Mesenchymal stem cell (in vitro differentiated cells and primary cell): ENCODE measurements around the gene POTEG.
"Not testable (repeated sequence)": the region's sequence is repeated elsewhere in the genome, so short reads cannot be mapped to it uniquely, and the experiment has no call there.

ENCODE experiments used
- DNase-seq: peaks from one replicate; pipeline ENCODE4 v3.0.0-alpha.2; 2013
- H2AFZ ChIP-seq: one replicate; pipeline ENCODE4 v1.6.1; 2013; ENCODE audit warnings: low read depth, mild to moderate bottlenecking, control low read depth, inconsistent platforms, low read length, moderate library complexity
- H2AK5ac ChIP-seq: 2 replicates; pipeline ENCODE4 v1.6.1; 2013; ENCODE audit warnings: low read length, moderate library complexity, mild to moderate bottlenecking, inconsistent platforms; ENCODE audit not compliant: severe bottlenecking
- H2BK120ac ChIP-seq: one replicate; pipeline ENCODE4 v1.6.1; 2013; ENCODE audit warnings: low read depth, mild to moderate bottlenecking, inconsistent platforms, low read length, moderate library complexity
- H2BK12ac ChIP-seq, 2 experiments: one replicate each; pipeline ENCODE4 v1.6.1; 2013; ENCODE audit warnings: inconsistent platforms in 2 of 2, low read length in 2 of 2, mild to moderate bottlenecking in 2 of 2, moderate library complexity in 2 of 2, control low read depth in 1 of 2
- H2BK15ac ChIP-seq: one replicate; pipeline ENCODE4 v1.6.1; 2013; ENCODE audit warnings: mild to moderate bottlenecking, low read depth, inconsistent platforms; ENCODE audit not compliant: poor library complexity, severe bottlenecking
- H2BK5ac ChIP-seq: 2 replicates; pipeline ENCODE4 v1.6.1; 2013; ENCODE audit warnings: low read depth, mild to moderate bottlenecking, low read length, control low read depth, inconsistent platforms; ENCODE audit not compliant: poor library complexity, severe bottlenecking
- H3K14ac ChIP-seq, 2 experiments: one replicate each; pipeline ENCODE4 v1.6.1; 2013; ENCODE audit warnings: inconsistent platforms in 2 of 2, low read length in 2 of 2, control low read depth in 1 of 2, mild to moderate bottlenecking in 1 of 2, moderate library complexity in 1 of 2
- H3K18ac ChIP-seq, 2 experiments: one replicate each; pipeline ENCODE4 v1.6.1; 2013; ENCODE audit warnings: inconsistent platforms in 2 of 2, low read length in 2 of 2, control low read depth in 1 of 2, low read depth in 1 of 2, mild to moderate bottlenecking in 1 of 2
- H3K23ac ChIP-seq, 2 experiments: one replicate each; pipeline ENCODE4 v1.6.1; 2013; ENCODE audit warnings: inconsistent platforms in 2 of 2, low read length in 2 of 2, mild to moderate bottlenecking in 2 of 2, moderate library complexity in 2 of 2, control low read depth in 1 of 2
- H3K27ac ChIP-seq: 2 replicates; pipeline ENCODE4 v1.5.1; 2013; ENCODE audit warnings: mild to moderate bottlenecking, moderate library complexity, low read length, control low read depth, inconsistent platforms; ENCODE audit not compliant: poor library complexity, severe bottlenecking
- H3K27me3 ChIP-seq, 2 experiments: 2 replicates each; pipeline versions ENCODE4 v1.6.1 to v1.7.0; 2013; ENCODE audit warnings: low read length in 2 of 2, mild to moderate bottlenecking in 2 of 2, moderate library complexity in 2 of 2, control low read depth in 1 of 2, inconsistent platforms in 1 of 2; ENCODE audit not compliant: control insufficient read depth in 1 of 2, insufficient read depth in 1 of 2
- H3K36me3 ChIP-seq, 2 experiments: 2 replicates each; pipeline versions ENCODE4 v1.6.1 to v1.7.0; 2013; ENCODE audit warnings: low read length in 2 of 2, control low read depth in 1 of 2, inconsistent platforms in 1 of 2, low read depth in 1 of 2, mild to moderate bottlenecking in 1 of 2; ENCODE audit not compliant: insufficient read depth in 2 of 2, control insufficient read depth in 1 of 2
- H3K4ac ChIP-seq, 2 experiments: one replicate each; pipeline ENCODE4 v1.6.1; 2013; ENCODE audit warnings: inconsistent platforms in 2 of 2, low read length in 2 of 2, mild to moderate bottlenecking in 2 of 2, moderate library complexity in 2 of 2, control low read depth in 1 of 2, low read depth in 1 of 2
- H3K4me1 ChIP-seq: 2 replicates; pipeline ENCODE4 v1.6.1; 2013; ENCODE audit warnings: low read depth, low read length, control low read depth; ENCODE audit not compliant: control insufficient read depth, insufficient read depth
- H3K4me2 ChIP-seq: 2 replicates; pipeline ENCODE4 v1.6.1; 2013; ENCODE audit warnings: low read length, mild to moderate bottlenecking, inconsistent platforms; ENCODE audit not compliant: poor library complexity, severe bottlenecking
- H3K4me3 ChIP-seq, 2 experiments: 2 replicates each; pipeline versions ENCODE4 v1.5.1 to v1.7.0; 2013; ENCODE audit warnings: low read length in 2 of 2, mild to moderate bottlenecking in 2 of 2, control low read depth in 1 of 2, low read depth in 1 of 2; ENCODE audit not compliant: insufficient read depth in 1 of 2
- H3K79me1 ChIP-seq: replicated peaks from 2 replicates; pipeline ENCODE4 v1.6.1; 2013; ENCODE audit warnings: mild to moderate bottlenecking, control low read depth, low read length, inconsistent platforms; ENCODE audit not compliant: poor library complexity, severe bottlenecking
- H3K9ac ChIP-seq: 2 replicates; pipeline ENCODE4 v1.7.0; 2013; ENCODE audit warnings: mild to moderate bottlenecking, low read length, moderate library complexity
- H3K9me3 ChIP-seq: 2 replicates; pipeline ENCODE4 v1.7.0; 2013; ENCODE audit warnings: mild to moderate bottlenecking, low read length; ENCODE audit not compliant: control insufficient read depth
- H4K8ac ChIP-seq: one replicate; pipeline ENCODE4 v1.6.1; 2013; ENCODE audit warnings: inconsistent platforms, mild to moderate bottlenecking, low read length, moderate library complexity
- H4K91ac ChIP-seq: one replicate; pipeline ENCODE4 v1.6.1; 2013; ENCODE audit warnings: mild to moderate bottlenecking, low read length, inconsistent platforms
- WGBS: methylation state at CpG from one replicate; pipeline ENCODE4 v1.1.7; 2013; ENCODE audit warnings: mixed read lengths; 5-methylcytosine and 5-hydroxymethylcytosine counted together

The POTEG gene

GRCh38 chr14:19383008-19383584 lies 51.0 kb downstream of the POTEG start:
- H3K9ac ChIP-seq, H3K4me2 ChIP-seq: not testable (repeated sequence)
- no CpG with 5 or more reads among the region's 6 CpGs for WGBS

GRCh38 chr14:19380137-19380536 lies 54.0 kb downstream of the POTEG start:
- not testable (repeated sequence) for H2AFZ ChIP-seq, H2BK15ac ChIP-seq, DNase-seq, H3K9me3 ChIP-seq, H3K18ac ChIP-seq, H2AK5ac ChIP-seq, H3K27ac ChIP-seq, H3K9ac ChIP-seq, H2BK12ac ChIP-seq, H2BK5ac ChIP-seq, H3K4me3 ChIP-seq, H3K4ac ChIP-seq, H3K23ac ChIP-seq, H2BK120ac ChIP-seq, H4K91ac ChIP-seq, H3K4me1 ChIP-seq, H3K27me3 ChIP-seq, H4K8ac ChIP-seq, H3K79me1 ChIP-seq, H3K36me3 ChIP-seq, H3K14ac ChIP-seq, H3K4me2 ChIP-seq
- no CpG with 5 or more reads among the region's 1 CpG for WGBS

More at GRCh38 chr14:19383008-19383584, 51.0 kb downstream of the POTEG start:
- not testable (repeated sequence) for H3K14ac ChIP-seq, DNase-seq, H3K4me3 ChIP-seq, H4K91ac ChIP-seq, H2AFZ ChIP-seq, H2BK12ac ChIP-seq, H2AK5ac ChIP-seq, H2BK120ac ChIP-seq, H3K4ac ChIP-seq, H3K9me3 ChIP-seq, H4K8ac ChIP-seq, H3K36me3 ChIP-seq, H3K4me1 ChIP-seq, H3K18ac ChIP-seq, H2BK5ac ChIP-seq, H3K27ac ChIP-seq, H2BK15ac ChIP-seq, H3K27me3 ChIP-seq, H3K23ac ChIP-seq, H3K79me1 ChIP-seq

GRCh38 chr14:19374451-19374903 lies 59.7 kb downstream of the POTEG start:
- not testable (repeated sequence) for H2AFZ ChIP-seq, H3K4me1 ChIP-seq, H3K36me3 ChIP-seq, H3K23ac ChIP-seq, H3K18ac ChIP-seq, H3K4ac ChIP-seq, H4K8ac ChIP-seq, DNase-seq, H3K4me3 ChIP-seq, H3K27me3 ChIP-seq, H2BK120ac ChIP-seq, H2BK5ac ChIP-seq, H3K14ac ChIP-seq, H4K91ac ChIP-seq, H3K9me3 ChIP-seq, H3K27ac ChIP-seq, H2BK12ac ChIP-seq, H3K9ac ChIP-seq, H3K79me1 ChIP-seq, H2BK15ac ChIP-seq, H3K4me2 ChIP-seq, H2AK5ac ChIP-seq
- WGBS, result 63% methylated on average over 3 of the region's 13 CpGs

GRCh38 chr14:19372813-19373500 lies 61.2 kb downstream of the POTEG start:
- H3K14ac ChIP-seq, H2AK5ac ChIP-seq, H2BK12ac ChIP-seq, H3K9me3 ChIP-seq, H2BK120ac ChIP-seq, H3K18ac ChIP-seq, H3K79me1 ChIP-seq, H3K4ac ChIP-seq, H3K27me3 ChIP-seq, H2BK15ac ChIP-seq, H3K4me1 ChIP-seq, H3K4me2 ChIP-seq, DNase-seq, H3K9ac ChIP-seq, H3K36me3 ChIP-seq, H3K23ac ChIP-seq, H4K91ac ChIP-seq, H2BK5ac ChIP-seq, H4K8ac ChIP-seq, H3K27ac ChIP-seq, H2AFZ ChIP-seq: not testable (repeated sequence)
- H3K4me3 ChIP-seq, result peak overlapping the region in 1 of 2 experiments; percentile 28
- 90% methylated on average over 43 of the region's 49 CpGs for WGBS
